B cell (primary cell): ENCODE data around the gene SETDB2. TPM values are rescaled to one million over a fixed set of nuclear protein-coding genes. Genes with fewer than 3 reads are reported as not detected.

Experiments
- ATAC-seq: fragments of 200-7000 bp; cut with Tn5 transposase; one replicate; pipeline ENCODE4 v1.10.0; 2021; ENCODE audit warnings: low read depth, mild to moderate bottlenecking, moderate number of reproducible peaks, moderate library complexity
- CTCF ChIA-PET: fragments of 350-600 bp; sonication (Branson Sonifier 250); formaldehyde crosslinking; loops from one replicate; lab custom pipeline; 2021; ENCODE audit warnings: antibody characterized with exemption, inconsistent platforms; lab: Charles Lee
- POLR2A ChIA-PET: fragments of 350-600 bp; sonication (Branson Sonifier 250); formaldehyde crosslinking; loops from one replicate; lab custom pipeline; 2021; ENCODE audit warnings: antibody characterized with exemption; lab: Charles Lee
- DNase-seq: peaks from one replicate; pipeline ENCODE4 v3.0.0; 2013
- H2AFZ ChIP-seq: 2 replicates; pipeline ENCODE4 v1.6.1; 2012; ENCODE audit warnings: mild to moderate bottlenecking, low read depth, low read length; ENCODE audit not compliant: insufficient read depth, poor library complexity, severe bottlenecking
- H3K27ac ChIP-seq, 2 donors: 1 replicate in 1 of 2; 2 replicates in 1 of 2; pipeline ENCODE4 v1.5.1; 2012 to 2013; ENCODE audit warnings: low read length in 2 of 2, mild to moderate bottlenecking in 2 of 2, moderate library complexity in 1 of 2
- H3K27me3 ChIP-seq, 4 experiments: fragments of 200-600 bp in 1 of 4; sonication (generic) in 1 of 4; replicated peaks in 1 of 4; 1 replicate in 2 of 4; 2 replicates in 2 of 4; pipeline versions ENCODE4 v1.6.1 to v1.7.0; 2013 to 2016; ENCODE audit warnings: low read length in 3 of 4, mild to moderate bottlenecking in 2 of 4, mixed read lengths in 1 of 4, moderate library complexity in 1 of 4; ENCODE audit not compliant: insufficient read depth in 4 of 4, control insufficient read depth in 3 of 4; ENCODE audit errors: control extremely low read depth in 1 of 4
- H3K36me3 ChIP-seq, 2 experiments: replicated peaks in 1 of 2; 1 replicate in 1 of 2; 2 replicates in 1 of 2; pipeline versions ENCODE4 v1.6.1 to v1.7.1; 2013; ENCODE audit warnings: low read length in 1 of 2; ENCODE audit not compliant: insufficient read depth in 2 of 2, control insufficient read depth in 1 of 2; ENCODE audit errors: control extremely low read depth in 1 of 2, extremely low read depth in 1 of 2
- H3K4me1 ChIP-seq, 2 donors: fragments of 200-600 bp in 1 of 2; sonication (generic) in 1 of 2; 1 replicate in 1 of 2; 2 replicates in 1 of 2; pipeline versions ENCODE4 v1.5.1 to v1.6.1; 2013 to 2017; ENCODE audit warnings: low read length in 2 of 2; ENCODE audit not compliant: control insufficient read depth in 2 of 2, insufficient read depth in 2 of 2
- H3K4me2 ChIP-seq: replicated peaks from 2 replicates; pipeline ENCODE3; 2012; ENCODE audit warnings: mild to moderate bottlenecking, low read depth, low read length; ENCODE audit not compliant: poor library complexity, severe bottlenecking
- H3K4me3 ChIP-seq, 5 experiments: fragments of 200-600 bp in 1 of 5; sonication (generic) in 1 of 5; 1 replicate in 3 of 5; 2 replicates in 2 of 5; pipeline versions ENCODE4 v1.5.1 to v1.7.0; 2011 to 2016; ENCODE audit warnings: low read length in 4 of 5, mild to moderate bottlenecking in 4 of 5, low read depth in 2 of 5, control low read depth in 1 of 5, moderate library complexity in 1 of 5; ENCODE audit not compliant: insufficient read depth in 1 of 5; ENCODE audit errors: control extremely low read depth in 1 of 5, extremely low read depth in 1 of 5
- H3K79me2 ChIP-seq: fragments of 200-600 bp; sonication (generic); one replicate; pipeline ENCODE4 v1.6.0; 2016; ENCODE audit warnings: low read length; ENCODE audit not compliant: control insufficient read depth, insufficient read depth
- H3K9ac ChIP-seq: fragments of 200-600 bp; sonication (generic); 2 replicates; pipeline ENCODE4 v1.6.1; 2017; ENCODE audit warnings: mild to moderate bottlenecking, low read length, moderate library complexity
- H3K9me3 ChIP-seq, 3 donors: one replicate each; pipeline versions ENCODE4 v1.6.1 to v1.7.1; 2013; ENCODE audit warnings: low read length in 2 of 3; ENCODE audit not compliant: control insufficient read depth in 2 of 3, insufficient read depth in 1 of 3; ENCODE audit errors: control extremely low read depth in 1 of 3
- H4K20me1 ChIP-seq: 2 replicates; pipeline ENCODE4 v1.6.0; 2012; ENCODE audit warnings: mild to moderate bottlenecking, low read length; ENCODE audit not compliant: insufficient read depth, control insufficient read depth, poor library complexity, severe bottlenecking
- H3K27ac Mint-ChIP-seq: one replicate; pipeline ENCODE4 v1.8.0; 2021; ENCODE audit warnings: mixed read lengths
- H3K27me3 Mint-ChIP-seq: one replicate; pipeline ENCODE4 v1.8.0; 2021; ENCODE audit warnings: mixed read lengths
- H3K4me1 Mint-ChIP-seq: one replicate; pipeline ENCODE4 v1.8.0; 2021; ENCODE audit warnings: mixed read lengths
- H3K4me3 Mint-ChIP-seq: one replicate; pipeline ENCODE4 v1.8.0; 2021; ENCODE audit warnings: mixed read lengths
- H3K9me3 Mint-ChIP-seq: one replicate; pipeline ENCODE4 v1.8.0; 2022; ENCODE audit warnings: mixed read lengths; ENCODE audit not compliant: insufficient read depth
- EZH2 ChIP-seq: IDR thresholded peaks from 2 replicates; pipeline ENCODE4 v1.6.1; 2012; ENCODE audit warnings: borderline replicate concordance, low read depth, mild to moderate bottlenecking, moderate library complexity, low read length; ENCODE audit not compliant: insufficient read depth, poor library complexity, severe bottlenecking
- WGBS: methylation state at CpG from one replicate; pipeline ENCODE4 v1.1.5; 2013; ENCODE audit warnings: missing lambda C conversion rate; ENCODE audit not compliant: insufficient coverage; 5-methylcytosine and 5-hydroxymethylcytosine counted together
- intact Hi-C: fragments of 100-400 bp; cut with micrococcal nuclease; formaldehyde crosslinking; loops from one replicate; pipeline ENCODE4 v1.10.0; 2022
- polyA plus RNA-seq: library from polyadenylated mRNA; depleted of rRNA; stranded (reverse); fragments of >200 nt; gene quantifications from 2 replicates; pipeline ENCODE4 v1.2.3, GENCODE V29; 2012
- total RNA-seq, 2 donors: library from RNA; stranded (reverse); fragments of 120-200 nt in 1 of 2; gene quantifications; 1 replicate in 1 of 2; 2 replicates in 1 of 2; pipeline versions ENCODE4 v1.2.3 to v1.2.4, GENCODE V29; 2013 to 2022
- TF ChIP-seq, protein P1 (sequence below): fragments of 200-600 bp; IDR thresholded peaks from one replicate; pipeline ENCODE4 v1.8.0; 2022; ENCODE audit warnings: antibody characterized with exemption, mild to moderate bottlenecking

The SETDB2 gene
- total and polyA plus RNA-seq, 2 donors (not counting 1 experiment from before 2014, with no cell fraction given), result 12.0 to 38.2 TPM

DNA sequence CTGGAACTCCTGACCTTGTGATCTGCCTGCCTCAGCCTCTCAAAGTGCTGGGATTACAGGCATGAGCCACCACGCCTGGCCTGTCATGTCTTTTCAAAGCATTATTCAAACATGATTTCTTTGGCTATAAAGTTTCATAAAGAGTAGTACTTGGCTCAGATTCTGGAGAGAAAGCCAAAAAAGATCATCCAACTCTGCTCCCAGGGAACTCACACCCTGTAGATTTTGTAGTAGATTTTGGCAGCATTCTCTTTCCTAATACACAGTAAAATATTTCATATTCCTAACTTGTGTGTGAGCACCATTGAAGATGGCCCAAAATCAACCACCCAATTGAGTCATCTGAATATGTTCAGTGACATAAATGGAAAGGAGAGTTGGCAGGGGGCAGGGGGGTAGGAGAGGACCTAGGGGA is 48.6 kb upstream of the SETDB2 start:
- no peak overlapping the region for H3K4me3 ChIP-seq
- H3K27me3 ChIP-seq, result no peaks in the 10 kb centered on the region
- no peaks in the 10 kb centered on the region for H3K9me3 Mint-ChIP-seq
- no peak overlapping the region for H2AFZ ChIP-seq
- no peaks in the 10 kb centered on the region for H3K36me3 ChIP-seq
- no peaks in the 10 kb centered on the region for H3K4me1 ChIP-seq
- H3K27me3 Mint-ChIP-seq, result no peaks in the 10 kb centered on the region
- H3K27ac Mint-ChIP-seq, result no peak overlapping the region
- H4K20me1 ChIP-seq, result no peaks in the 10 kb centered on the region
- no peak overlapping the region for H3K4me3 Mint-ChIP-seq
- H3K4me2 ChIP-seq, result no peak overlapping the region
- no peak overlapping the region for H3K9ac ChIP-seq
- TF ChIP-seq, protein P1, sequence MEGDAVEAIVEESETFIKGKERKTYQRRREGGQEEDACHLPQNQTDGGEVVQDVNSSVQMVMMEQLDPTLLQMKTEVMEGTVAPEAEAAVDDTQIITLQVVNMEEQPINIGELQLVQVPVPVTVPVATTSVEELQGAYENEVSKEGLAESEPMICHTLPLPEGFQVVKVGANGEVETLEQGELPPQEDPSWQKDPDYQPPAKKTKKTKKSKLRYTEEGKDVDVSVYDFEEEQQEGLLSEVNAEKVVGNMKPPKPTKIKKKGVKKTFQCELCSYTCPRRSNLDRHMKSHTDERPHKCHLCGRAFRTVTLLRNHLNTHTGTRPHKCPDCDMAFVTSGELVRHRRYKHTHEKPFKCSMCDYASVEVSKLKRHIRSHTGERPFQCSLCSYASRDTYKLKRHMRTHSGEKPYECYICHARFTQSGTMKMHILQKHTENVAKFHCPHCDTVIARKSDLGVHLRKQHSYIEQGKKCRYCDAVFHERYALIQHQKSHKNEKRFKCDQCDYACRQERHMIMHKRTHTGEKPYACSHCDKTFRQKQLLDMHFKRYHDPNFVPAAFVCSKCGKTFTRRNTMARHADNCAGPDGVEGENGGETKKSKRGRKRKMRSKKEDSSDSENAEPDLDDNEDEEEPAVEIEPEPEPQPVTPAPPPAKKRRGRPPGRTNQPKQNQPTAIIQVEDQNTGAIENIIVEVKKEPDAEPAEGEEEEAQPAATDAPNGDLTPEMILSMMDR, result no peak
- TF ChIP-seq EZH2, result no peak
- H3K79me2 ChIP-seq, result no peaks in the 10 kb centered on the region
- peaks cover 0 to 3% (median 0%) of the 10 kb centered on the region in 3 donors for H3K9me3 ChIP-seq
- POLR2A ChIA-PET, result no interaction called here
- CTCF ChIA-PET, result interaction anchor here (0.7 kb wide), 1 partner anchor 19 kb away, joined by 4 read pairs; no protein-coding TSS in a partner anchor
- H3K4me1 Mint-ChIP-seq, result no peaks in the 10 kb centered on the region
- intact Hi-C loops, result no loop called here
- H3K27ac ChIP-seq, result no peak overlapping the region
- 88% methylated on average over 1 of the region's 1 CpG for WGBS
- no peak for ATAC-seq
- no peak for DNase-seq

- no peak for TF ChIP-seq EZH2
- TF ChIP-seq, protein P1, result no peak
- CTCF ChIA-PET, result no interaction called here
- no peak overlapping the region for H3K4me3 Mint-ChIP-seq
These were observed 48.1 kb upstream of the SETDB2 start for GRCh38 chr13:49395878-49396380.

More at GRCh38 chr13:49395878-49396380, 48.1 kb upstream of the SETDB2 start:
- H3K4me3 ChIP-seq, result no peak overlapping the region
- Mint-ChIP-seq H3K9me3 (no peaks in the 10 kb centered on the region), H3K27ac (no peak overlapping the region), H3K4me1 (peaks cover 2% of the 10 kb centered on the region), H3K27me3 (no peaks in the 10 kb centered on the region)
- H4K20me1 ChIP-seq, result no peaks in the 10 kb centered on the region
- no peak overlapping the region for H3K9ac ChIP-seq
- H3K27me3 ChIP-seq, result no peaks in the 10 kb centered on the region
- WGBS, result no CpG with 5 or more reads among the region's 1 CpG
- ATAC-seq (no peak), DNase-seq (no peak)
- no peak overlapping the region for H3K27ac ChIP-seq
- no peak overlapping the region for H2AFZ ChIP-seq
- H3K9me3 ChIP-seq, result peaks cover 0 to 3% (median 0%) of the 10 kb centered on the region in 3 donors
- POLR2A ChIA-PET, result no interaction called here
- H3K36me3 ChIP-seq, result no peaks in the 10 kb centered on the region
- no peak overlapping the region for H3K4me2 ChIP-seq
- H3K4me1 ChIP-seq, result no peaks in the 10 kb centered on the region
- intact Hi-C loops, result no loop called here
- no peaks in the 10 kb centered on the region for H3K79me2 ChIP-seq
